Lung (tissue), 12 donors: Measurements from ENCODE around the gene TTC39B. TPM values are rescaled to one million over a fixed set of nuclear protein-coding genes. Genes with fewer than 3 reads are reported as not detected.

Source experiments
- ATAC-seq: fragments of 200-7000 bp; cut with Tn5 transposase; one replicate; pipeline ENCODE4 v1.9.1; 2020; ENCODE audit warnings: moderate number of reproducible peaks; ENCODE audit not compliant: insufficient read depth, low FRiP score
- DNase-seq, 3 donors: peaks; one replicate each; pipeline ENCODE4 v3.0.0-alpha.2; 2013 to 2017
- H3K27ac ChIP-seq, 2 donors: one replicate each; pipeline ENCODE4 v1.5.1; 2013; ENCODE audit warnings: mild to moderate bottlenecking in 2 of 2, moderate library complexity in 2 of 2, control low read depth in 1 of 2, inconsistent platforms in 1 of 2, low read depth in 1 of 2, low read length in 1 of 2
- H3K27me3 ChIP-seq, 3 donors: one replicate each; pipeline ENCODE4 v1.5.1; 2013; ENCODE audit warnings: low read length in 2 of 3; ENCODE audit not compliant: control insufficient read depth in 3 of 3, insufficient read depth in 3 of 3
- H3K36me3 ChIP-seq, 4 donors: one replicate each; pipeline ENCODE4 v1.5.1; 2013; ENCODE audit warnings: low read length in 4 of 4, mild to moderate bottlenecking in 1 of 4, moderate library complexity in 1 of 4; ENCODE audit not compliant: control insufficient read depth in 4 of 4, insufficient read depth in 4 of 4
- H3K4me1 ChIP-seq, 5 donors: one replicate each; pipeline ENCODE4 v1.5.1; 2013; ENCODE audit warnings: low read length in 5 of 5, mild to moderate bottlenecking in 2 of 5, moderate library complexity in 1 of 5; ENCODE audit not compliant: control insufficient read depth in 5 of 5, insufficient read depth in 5 of 5
- H3K4me3 ChIP-seq: one replicate; pipeline ENCODE4 v1.5.1; 2013; ENCODE audit warnings: mild to moderate bottlenecking, control low read depth, moderate library complexity
- H3K9ac ChIP-seq, 2 donors: one replicate each; pipeline ENCODE4 v1.5.1; 2013; ENCODE audit warnings: low read length in 2 of 2, control low read depth in 1 of 2; ENCODE audit not compliant: insufficient read depth in 1 of 2
- H3K9me3 ChIP-seq, 4 donors: one replicate each; pipeline ENCODE4 v1.5.1; 2013; ENCODE audit warnings: low read length in 3 of 4, mild to moderate bottlenecking in 1 of 4, moderate library complexity in 1 of 4; ENCODE audit not compliant: control insufficient read depth in 4 of 4, insufficient read depth in 3 of 4
- CTCF ChIP-seq: IDR thresholded peaks from 2 replicates; pipeline ENCODE4 v1.5.1; 2012; ENCODE audit warnings: mild to moderate bottlenecking; ENCODE audit errors: control extremely low read depth, extremely low read depth
- WGBS, 2 donors: extraction: QIAGEN DNeasy Blood & Tissue Kit; methylation state at CpG; one replicate each; pipeline ENCODE4 v1.1.7; 2013; 5-methylcytosine and 5-hydroxymethylcytosine counted together
- polyA plus RNA-seq, 2 donors: library from polyadenylated mRNA; stranded (reverse); fragments of 200-250 nt; gene quantifications; one replicate each; pipeline ENCODE4 v1.2.1, GENCODE V29; 2013
- total RNA-seq, 2 donors: library from RNA; depleted of rRNA in 1 of 2; stranded (reverse); fragments of >200 nt in 1 of 2; gene quantifications; one replicate each; pipeline ENCODE4 v1.2.1, GENCODE V29; 2014 to 2021
- donor health status: control.
- donor health status: control.
- donor health status: Bipolar disorder and iron deficiency.
- donor health status: healthy.
- donor health status: DM: yes; HTN: yes; CAD: no.

TTC39B gene
- total and polyA plus RNA-seq, 4 donors, result 4.2 to 30.0 (median 19.2) TPM

GRCh38 chr9:15287309-15287708 is 19.7 kb downstream of the TTC39B start:
- no peak overlapping the region for H3K27ac ChIP-seq
- no peak overlapping the region for H3K4me3 ChIP-seq
- DNase-seq (no peak), ATAC-seq (no peak)
- H3K9me3 ChIP-seq, result peaks cover 0 to 5% (median 0%) of the 10 kb centered on the region in 4 donors
- no peak overlapping the region for H3K9ac ChIP-seq
- H3K27me3 ChIP-seq, result no peaks in the 10 kb centered on the region
- no peak for TF ChIP-seq CTCF
- H3K36me3 ChIP-seq, result peaks cover 0 to 7% (median under 1%) of the 10 kb centered on the region in 4 donors
- 93% methylated on average over 4 of the region's 4 CpGs for WGBS, 2 donors
- H3K4me1 ChIP-seq, result no peaks in the 10 kb centered on the region

- 47 to 64% methylated on average over 4 of the region's 4 CpGs for WGBS, 2 donors
- H3K4me3 ChIP-seq, result no peak overlapping the region
- TF ChIP-seq CTCF, result no peak
- peaks cover 0 to 7% (median under 1%) of the 10 kb centered on the region in 4 donors for H3K36me3 ChIP-seq
- peaks cover 0 to 5% (median 0%) of the 10 kb centered on the region in 4 donors for H3K9me3 ChIP-seq
- H3K9ac ChIP-seq, result no peak overlapping the region
- ATAC-seq (no peak), DNase-seq (no peak)
- no peak overlapping the region for H3K27ac ChIP-seq
- H3K27me3 ChIP-seq, result no peaks in the 10 kb centered on the region
- H3K4me1 ChIP-seq, result no peaks in the 10 kb centered on the region
Measured at GRCh38 chr9:15286161-15286821, 20.7 kb downstream of the TTC39B start.

- 84 to 88% methylated on average over 8 of the region's 8 CpGs for WGBS, 2 donors
- Histone ChIP-seq H3K4me3 (no peak overlapping the region), H3K27me3 (no peaks in the 10 kb centered on the region), H3K9me3 (no peaks in the 10 kb centered on the region), H3K4me1 (peaks cover 0 to 11% (median 0%) of the 10 kb centered on the region in 5 donors), H3K9ac (no peak overlapping the region), H3K36me3 (peaks cover 0 to 3% (median 0%) of the 10 kb centered on the region in 4 donors), H3K27ac (no peak overlapping the region)
- TF ChIP-seq CTCF, result no peak
- DNase-seq (no peak), ATAC-seq (no peak)
Measured at GRCh38 chr9:15282567-15283285, 24.3 kb downstream of the TTC39B start.
